Breast epithelium (tissue), 4 donors: ENCODE results near the gene BCL2L13. TPM values are rescaled to one million over a fixed set of nuclear protein-coding genes. Genes with fewer than 3 reads are reported as not detected.

Experiments
- DNase-seq, 2 donors: peaks; one replicate each; pipeline ENCODE4 v3.0.0-alpha.2; 2019; ENCODE audit warnings: low spot score in 2 of 2
- H3K27ac ChIP-seq, 2 donors: fragments of 200-600 bp; sonication (generic) in 1 of 2; one replicate each; pipeline ENCODE4 v1.5.1; 2016 to 2019; ENCODE audit warnings: mild to moderate bottlenecking in 1 of 2
- H3K27me3 ChIP-seq, 2 donors: fragments of 200-600 bp; sonication (generic) in 1 of 2; one replicate each; pipeline versions ENCODE4 v1.5.1 to v1.6.0; 2017 to 2019; ENCODE audit warnings: control low read depth in 1 of 2, mild to moderate bottlenecking in 1 of 2
- H3K36me3 ChIP-seq: fragments of 200-600 bp; one replicate; pipeline ENCODE4 v1.5.1; 2019
- H3K4me1 ChIP-seq, 2 donors: fragments of 200-600 bp; sonication (generic); one replicate each; pipeline ENCODE4 v1.5.1; 2016 to 2019; ENCODE audit warnings: control low read depth in 1 of 2
- H3K4me3 ChIP-seq, 3 donors: fragments of 200-600 bp; sonication (generic); 1 replicate in 2 of 3; 2 replicates in 1 of 3; pipeline ENCODE4 v1.5.1; 2016 to 2019; ENCODE audit warnings: mild to moderate bottlenecking in 3 of 3, moderate library complexity in 2 of 3
- H3K9me3 ChIP-seq, 2 donors: fragments of 200-600 bp; sonication (generic) in 1 of 2; one replicate each; pipeline ENCODE4 v1.5.1; 2016 to 2019; ENCODE audit warnings: control low read depth in 1 of 2
- POLR2A ChIP-seq: fragments of 450-650 bp; IDR thresholded peaks from one replicate; pipeline ENCODE4 v1.6.1; 2016; ENCODE audit warnings: antibody characterized with exemption, mild to moderate bottlenecking, moderate library complexity
- POLR2AphosphoS5 ChIP-seq, 3 donors: sonication (generic); formaldehyde crosslinking; IDR thresholded peaks; one replicate each; pipeline ENCODE4 v1.6.1; 2017; ENCODE audit warnings: antibody characterized with exemption in 3 of 3
- intact Hi-C: fragments of 100-400 bp; cut with DNase I; formaldehyde crosslinking; loops from one replicate; pipeline ENCODE4 v1.15.1; 2023; ENCODE audit warnings: low total_unique reads
- total RNA-seq, 3 donors: library from RNA; depleted of rRNA; stranded (reverse); fragments of >200 nt; gene quantifications; one replicate each; pipeline ENCODE4 v1.1.0, GENCODE V29; 2016
- TF ChIP-seq, protein P1 (sequence below), 3 donors: fragments of 450-650 bp; IDR thresholded peaks; one replicate each; pipeline ENCODE4 v1.5.1; 2016 to 2017; ENCODE audit warnings: antibody characterized with exemption in 3 of 3, mild to moderate bottlenecking in 3 of 3, moderate library complexity in 3 of 3

Gene BCL2L13, protein sequence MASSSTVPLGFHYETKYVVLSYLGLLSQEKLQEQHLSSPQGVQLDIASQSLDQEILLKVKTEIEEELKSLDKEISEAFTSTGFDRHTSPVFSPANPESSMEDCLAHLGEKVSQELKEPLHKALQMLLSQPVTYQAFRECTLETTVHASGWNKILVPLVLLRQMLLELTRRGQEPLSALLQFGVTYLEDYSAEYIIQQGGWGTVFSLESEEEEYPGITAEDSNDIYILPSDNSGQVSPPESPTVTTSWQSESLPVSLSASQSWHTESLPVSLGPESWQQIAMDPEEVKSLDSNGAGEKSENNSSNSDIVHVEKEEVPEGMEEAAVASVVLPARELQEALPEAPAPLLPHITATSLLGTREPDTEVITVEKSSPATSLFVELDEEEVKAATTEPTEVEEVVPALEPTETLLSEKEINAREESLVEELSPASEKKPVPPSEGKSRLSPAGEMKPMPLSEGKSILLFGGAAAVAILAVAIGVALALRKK
- total RNA-seq, result 100 to 1,000 TPM in 1 of 3 donors, 10 to 100 TPM in 2; 46.9 to 140 (median 61.6) TPM

- Histone ChIP-seq H3K4me3 (peak within 1 kb of the TSS; percentile 75 to 92 (median 89)), H3K36me3 (no peaks in the 10 kb centered on the region), H3K4me1 (no peaks in the 10 kb centered on the region), H3K9me3 (no peaks in the 10 kb centered on the region), H3K27ac (peak within 1 kb of the TSS; percentile 100), H3K27me3 (no peaks in the 10 kb centered on the region)
- TF ChIP-seq, protein P1, sequence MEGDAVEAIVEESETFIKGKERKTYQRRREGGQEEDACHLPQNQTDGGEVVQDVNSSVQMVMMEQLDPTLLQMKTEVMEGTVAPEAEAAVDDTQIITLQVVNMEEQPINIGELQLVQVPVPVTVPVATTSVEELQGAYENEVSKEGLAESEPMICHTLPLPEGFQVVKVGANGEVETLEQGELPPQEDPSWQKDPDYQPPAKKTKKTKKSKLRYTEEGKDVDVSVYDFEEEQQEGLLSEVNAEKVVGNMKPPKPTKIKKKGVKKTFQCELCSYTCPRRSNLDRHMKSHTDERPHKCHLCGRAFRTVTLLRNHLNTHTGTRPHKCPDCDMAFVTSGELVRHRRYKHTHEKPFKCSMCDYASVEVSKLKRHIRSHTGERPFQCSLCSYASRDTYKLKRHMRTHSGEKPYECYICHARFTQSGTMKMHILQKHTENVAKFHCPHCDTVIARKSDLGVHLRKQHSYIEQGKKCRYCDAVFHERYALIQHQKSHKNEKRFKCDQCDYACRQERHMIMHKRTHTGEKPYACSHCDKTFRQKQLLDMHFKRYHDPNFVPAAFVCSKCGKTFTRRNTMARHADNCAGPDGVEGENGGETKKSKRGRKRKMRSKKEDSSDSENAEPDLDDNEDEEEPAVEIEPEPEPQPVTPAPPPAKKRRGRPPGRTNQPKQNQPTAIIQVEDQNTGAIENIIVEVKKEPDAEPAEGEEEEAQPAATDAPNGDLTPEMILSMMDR (IDR thresholded peaks at IDR 0.05), result peak in 1 of 3 donors; percentile 34
- peak; percentile 92 to 99 (median 98) for TF ChIP-seq POLR2AphosphoS5 (IDR thresholded peaks at IDR 0.05)
- TF ChIP-seq POLR2A, result peak; percentile 96
- DNase-seq, result peak; percentile 88 to 92
- intact Hi-C loops, result no loop called here
Observed at GRCh38 chr22:17638432-17639246, at the start of gene BCL2L13. TSS of gene BCL2L13 (plus strand) at chr22:17638757. CDS start at chr22:17655712, 16,955 bp downstream.

- Histone ChIP-seq H3K4me1 (no peaks in the 10 kb centered on the region), H3K27me3 (no peaks in the 10 kb centered on the region), H3K36me3 (peaks cover 5% of the 10 kb centered on the region), H3K27ac (no peak overlapping the region), H3K9me3 (no peaks in the 10 kb centered on the region), H3K4me3 (no peak overlapping the region)
- DNase-seq, result peak in 1 of 2 donors; percentile 25
- no peak for TF ChIP-seq POLR2AphosphoS5 (IDR thresholded peaks at IDR 0.05)
- intact Hi-C loops, result no loop called here
Observed at GRCh38 chr22:17589810-17590375, 48.7 kb upstream of the BCL2L13 start.

GRCh38 chr22:17590586-17590985 lies 48.0 kb upstream of the BCL2L13 start:
- TF ChIP-seq, protein P1 (IDR thresholded peaks at IDR 0.05), result no peak
- TF ChIP-seq POLR2AphosphoS5 (IDR thresholded peaks at IDR 0.05) (no peak), POLR2A (no peak)
- Histone ChIP-seq H3K27ac (no peak overlapping the region), H3K4me1 (no peaks in the 10 kb centered on the region), H3K27me3 (no peaks in the 10 kb centered on the region), H3K36me3 (peaks cover 5% of the 10 kb centered on the region), H3K9me3 (no peaks in the 10 kb centered on the region), H3K4me3 (no peak overlapping the region)
- intact Hi-C loops, result no loop called here
- peak in 1 of 2 donors; percentile 14 for DNase-seq

- Histone ChIP-seq H3K4me3 (no peak overlapping the region), H3K9me3 (no peaks in the 10 kb centered on the region), H3K27me3 (no peaks in the 10 kb centered on the region), H3K27ac (no peak overlapping the region), H3K36me3 (peaks cover 5% of the 10 kb centered on the region), H3K4me1 (no peaks in the 10 kb centered on the region)
- DNase-seq, result no peak
- intact Hi-C loops, result no loop called here
- TF ChIP-seq POLR2AphosphoS5 (IDR thresholded peaks at IDR 0.05), result no peak
- TF ChIP-seq, protein P1 (IDR thresholded peaks at IDR 0.05), result no peak
- TF ChIP-seq POLR2A, result no peak
Observed at GRCh38 chr22:17592201-17592600, 46.4 kb upstream of the BCL2L13 start.

DNA sequence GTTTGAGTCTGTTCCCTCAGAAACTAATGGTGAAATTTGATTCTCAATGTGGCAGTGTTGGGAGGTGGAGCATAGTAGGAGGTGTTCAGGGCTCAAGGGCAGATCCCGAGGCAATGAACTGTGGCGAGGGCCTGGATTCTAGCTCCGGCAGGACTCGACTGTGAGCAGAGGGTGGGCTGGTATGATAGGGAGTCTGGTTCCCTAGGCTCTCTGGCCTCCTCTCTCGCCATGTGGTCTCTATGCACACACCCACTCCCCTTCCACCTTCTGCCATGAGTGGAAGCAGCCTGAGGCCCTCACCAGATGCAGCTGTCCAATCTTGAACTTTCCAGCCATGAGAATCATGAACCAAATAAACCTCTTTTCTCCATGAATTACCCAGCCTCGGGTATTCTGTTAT lies 42.3 kb upstream of the BCL2L13 start:
- Histone ChIP-seq H3K27ac (no peak overlapping the region), H3K4me1 (no peaks in the 10 kb centered on the region), H3K27me3 (no peaks in the 10 kb centered on the region), H3K9me3 (no peaks in the 10 kb centered on the region), H3K4me3 (no peak overlapping the region), H3K36me3 (peaks cover 5% of the 10 kb centered on the region)
- no peak for TF ChIP-seq POLR2A
- TF ChIP-seq, protein P1 (IDR thresholded peaks at IDR 0.05), result no peak
- TF ChIP-seq POLR2AphosphoS5 (IDR thresholded peaks at IDR 0.05), result no peak
- DNase-seq, result no peak
- intact Hi-C loops, result no loop called here
